DND-41 (cell line): ENCODE results near the gene ARRDC3.

Experiments used
- EZH2 ChIP-seq: IDR thresholded peaks from 3 replicates; pipeline ENCODE4 v1.6.1; 2012; ENCODE audit warnings: borderline replicate concordance, low read depth, mild to moderate bottlenecking, moderate library complexity, low read length, inconsistent platforms; ENCODE audit not compliant: severe bottlenecking
- TF ChIP-seq, protein P1 (sequence below): IDR thresholded peaks from 2 replicates; pipeline ENCODE4 v1.5.1; 2012; ENCODE audit warnings: borderline replicate concordance, low read length, moderate library complexity, mild to moderate bottlenecking; ENCODE audit not compliant: poor library complexity, severe bottlenecking; ENCODE audit errors: extremely low read depth

DNA sequence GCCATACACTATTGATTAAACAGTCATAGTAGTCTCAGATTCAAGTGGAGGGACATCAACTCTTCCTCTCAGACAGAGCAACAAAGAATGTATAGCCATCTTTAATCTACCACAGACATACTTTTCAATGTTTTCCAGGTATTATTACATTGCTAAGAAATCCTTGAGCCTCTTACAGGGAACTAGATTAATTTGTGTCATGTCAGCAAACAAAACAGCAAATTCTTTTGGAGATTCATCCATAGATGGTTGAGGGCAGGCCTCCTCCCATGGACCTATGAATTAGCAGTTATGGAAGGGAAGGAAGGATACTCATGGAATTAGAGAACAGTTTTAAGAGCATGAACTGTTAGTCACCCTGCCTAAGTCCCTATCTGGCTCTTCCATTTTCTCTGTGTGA is 47.8 kb upstream of the ARRDC3 start:
- TF ChIP-seq, protein P1, sequence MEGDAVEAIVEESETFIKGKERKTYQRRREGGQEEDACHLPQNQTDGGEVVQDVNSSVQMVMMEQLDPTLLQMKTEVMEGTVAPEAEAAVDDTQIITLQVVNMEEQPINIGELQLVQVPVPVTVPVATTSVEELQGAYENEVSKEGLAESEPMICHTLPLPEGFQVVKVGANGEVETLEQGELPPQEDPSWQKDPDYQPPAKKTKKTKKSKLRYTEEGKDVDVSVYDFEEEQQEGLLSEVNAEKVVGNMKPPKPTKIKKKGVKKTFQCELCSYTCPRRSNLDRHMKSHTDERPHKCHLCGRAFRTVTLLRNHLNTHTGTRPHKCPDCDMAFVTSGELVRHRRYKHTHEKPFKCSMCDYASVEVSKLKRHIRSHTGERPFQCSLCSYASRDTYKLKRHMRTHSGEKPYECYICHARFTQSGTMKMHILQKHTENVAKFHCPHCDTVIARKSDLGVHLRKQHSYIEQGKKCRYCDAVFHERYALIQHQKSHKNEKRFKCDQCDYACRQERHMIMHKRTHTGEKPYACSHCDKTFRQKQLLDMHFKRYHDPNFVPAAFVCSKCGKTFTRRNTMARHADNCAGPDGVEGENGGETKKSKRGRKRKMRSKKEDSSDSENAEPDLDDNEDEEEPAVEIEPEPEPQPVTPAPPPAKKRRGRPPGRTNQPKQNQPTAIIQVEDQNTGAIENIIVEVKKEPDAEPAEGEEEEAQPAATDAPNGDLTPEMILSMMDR: no peak
- TF ChIP-seq EZH2: no peak
